Measurements from ENCODE around the gene SEC31A.

- no peak for TF ChIP-seq GABPA (IDR thresholded peaks at IDR 0.05; ENCODE audit: low read depth)
- TF ChIP-seq, protein P1, sequence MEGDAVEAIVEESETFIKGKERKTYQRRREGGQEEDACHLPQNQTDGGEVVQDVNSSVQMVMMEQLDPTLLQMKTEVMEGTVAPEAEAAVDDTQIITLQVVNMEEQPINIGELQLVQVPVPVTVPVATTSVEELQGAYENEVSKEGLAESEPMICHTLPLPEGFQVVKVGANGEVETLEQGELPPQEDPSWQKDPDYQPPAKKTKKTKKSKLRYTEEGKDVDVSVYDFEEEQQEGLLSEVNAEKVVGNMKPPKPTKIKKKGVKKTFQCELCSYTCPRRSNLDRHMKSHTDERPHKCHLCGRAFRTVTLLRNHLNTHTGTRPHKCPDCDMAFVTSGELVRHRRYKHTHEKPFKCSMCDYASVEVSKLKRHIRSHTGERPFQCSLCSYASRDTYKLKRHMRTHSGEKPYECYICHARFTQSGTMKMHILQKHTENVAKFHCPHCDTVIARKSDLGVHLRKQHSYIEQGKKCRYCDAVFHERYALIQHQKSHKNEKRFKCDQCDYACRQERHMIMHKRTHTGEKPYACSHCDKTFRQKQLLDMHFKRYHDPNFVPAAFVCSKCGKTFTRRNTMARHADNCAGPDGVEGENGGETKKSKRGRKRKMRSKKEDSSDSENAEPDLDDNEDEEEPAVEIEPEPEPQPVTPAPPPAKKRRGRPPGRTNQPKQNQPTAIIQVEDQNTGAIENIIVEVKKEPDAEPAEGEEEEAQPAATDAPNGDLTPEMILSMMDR (IDR thresholded peaks at IDR 0.05; ENCODE audit: insufficient read depth, low read length), result no peak
- TF ChIP-seq POLR2AphosphoS5 (IDR thresholded peaks at IDR 0.05; ENCODE audit: low read depth), result no peak
These were observed 40.1 kb upstream of the SEC31A start for GRCh38 chr4:82930848-82931755.

Data from HL-60 (cell line).